Activated CD4-positive, alpha-beta T cell treated with anti-CD3 and anti-CD28 coated beads, Interleukin-2, amount 50 U/mL, for 24 hours (primary cell): Measurements from ENCODE around the gene LDHB.
"Not testable (repeated sequence)": the region's sequence is repeated elsewhere in the genome, so short reads cannot be mapped to it uniquely, and the experiment has no call there.

Source experiments
- DNase-seq, 2 donors: peaks; one replicate each; pipeline ENCODE4 v3.0.0-alpha.2; 2020; ENCODE audit warnings: low read depth in 1 of 2, low spot score in 1 of 2

LDHB gene

GRCh38 chr12:21661396-21662093, 3.9 kb upstream of the LDHB start:
- not testable (repeated sequence) for DNase-seq

- DNase-seq: no peak
Observed at GRCh38 chr12:21659383-21659782, 1.7 kb upstream of the LDHB start.

GRCh38 chr12:21656905-21657325, 727 bp downstream of the LDHB start:
- DNase-seq: peak; percentile 36 to 38

GRCh38 chr12:21655591-21655990, 2.1 kb downstream of the LDHB start:
- DNase-seq: no peak

GRCh38 chr12:21651821-21652220, 5.8 kb downstream of the LDHB start:
- no peak for DNase-seq

- no peak for DNase-seq
Observed at GRCh38 chr12:21650997-21651396, 6.6 kb downstream of the LDHB start.

GRCh38 chr12:21649034-21649433, 8.6 kb downstream of the LDHB start:
- no peak for DNase-seq

- DNase-seq: no peak
Observed at GRCh38 chr12:21648378-21648777, 9.3 kb downstream of the LDHB start.

- DNase-seq: no peak
Observed at GRCh38 chr12:21647179-21647578, 10.5 kb downstream of the LDHB start.

GRCh38 chr12:21645041-21645500, 12.6 kb downstream of the LDHB start:
- DNase-seq: not testable (repeated sequence)

- no peak for DNase-seq
Observed at GRCh38 chr12:21644516-21644915, 13.1 kb downstream of the LDHB start.

GRCh38 chr12:21643758-21644157, 13.9 kb downstream of the LDHB start:
- DNase-seq: no peak

GRCh38 chr12:21642707-21643389, 14.8 kb downstream of the LDHB start:
- no peak for DNase-seq

GRCh38 chr12:21638054-21638891, 19.4 kb downstream of the LDHB start:
- DNase-seq: no peak

GRCh38 chr12:21634245-21634644, 23.4 kb downstream of the LDHB start:
- no peak for DNase-seq

- no peak for DNase-seq
Observed at GRCh38 chr12:21631367-21631766, 26.3 kb downstream of the LDHB start.

- no peak for DNase-seq
Observed at GRCh38 chr12:21627924-21628323, 29.7 kb downstream of the LDHB start.

- no peak for DNase-seq
Observed at GRCh38 chr12:21618566-21618965, 39.1 kb downstream of the LDHB start.

- DNase-seq: no peak
Observed at GRCh38 chr12:21617030-21617429, 40.6 kb downstream of the LDHB start.

GRCh38 chr12:21615431-21615830, 42.2 kb downstream of the LDHB start:
- peak in 1 of 2 donors; percentile 22 for DNase-seq

- no peak for DNase-seq
Observed at GRCh38 chr12:21614506-21614905, 43.1 kb downstream of the LDHB start.

- no peak for DNase-seq
Observed at GRCh38 chr12:21613931-21614330, 43.7 kb downstream of the LDHB start.
